SU-DHL-6 (cell line): ENCODE measurements around the gene C6orf89.

Source experiments
- H2AFZ ChIP-seq: fragments of 200-600 bp; sonication (generic); 2 replicates; pipeline ENCODE4 v1.6.1; 2014; ENCODE audit warnings: low read depth, mild to moderate bottlenecking, moderate library complexity, mixed read lengths, antibody characterized with exemption, low read length; ENCODE audit not compliant: severe bottlenecking
- H3F3A ChIP-seq: fragments of 200-600 bp; shearing (Covaris generic); 2 replicates; pipeline ENCODE4 v1.6.0; 2016; ENCODE audit warnings: antibody characterized with exemption, mild to moderate bottlenecking; ENCODE audit not compliant: insufficient read depth
- H3K27ac ChIP-seq: fragments of 200-600 bp; sonication (generic); 2 replicates; pipeline ENCODE4 v1.5.1; 2016; ENCODE audit warnings: low read depth, mild to moderate bottlenecking, low read length, moderate library complexity, mixed read lengths
- H3K27me3 ChIP-seq: fragments of 200-600 bp; sonication (generic), shearing (Covaris generic); 2 replicates; pipeline ENCODE4 v1.6.0; 2014; ENCODE audit warnings: mild to moderate bottlenecking, low read length
- H3K36me3 ChIP-seq: fragments of 200-600 bp; sonication (generic); 2 replicates; pipeline ENCODE4 v1.6.1; 2014; ENCODE audit warnings: mild to moderate bottlenecking, low read length, mixed read lengths
- H3K4me2 ChIP-seq: fragments of 300-600, 200-600 bp; shearing (Covaris generic), sonication (generic); 2 replicates; pipeline ENCODE4 v1.6.0; 2014; ENCODE audit warnings: low read length, low read depth, mild to moderate bottlenecking; ENCODE audit not compliant: poor library complexity, severe bottlenecking
- H3K4me3 ChIP-seq: fragments of 200-600 bp; sonication (generic); 2 replicates; pipeline ENCODE4 v1.5.1; 2014; ENCODE audit warnings: antibody characterized with exemption, low read length, mild to moderate bottlenecking, mixed read lengths; ENCODE audit not compliant: insufficient read depth, poor library complexity, severe bottlenecking
- H3K79me2 ChIP-seq: fragments of 200-600 bp; sonication (generic); 2 replicates; pipeline ENCODE4 v1.6.1; 2014; ENCODE audit warnings: mild to moderate bottlenecking, low read length, moderate library complexity; ENCODE audit not compliant: insufficient read depth
- H3K9ac ChIP-seq: fragments of 200-600 bp; sonication (generic); 2 replicates; pipeline ENCODE4 v1.7.0; 2014; ENCODE audit warnings: mild to moderate bottlenecking, low read length
- H3K9me2 ChIP-seq: fragments of 200-600 bp; sonication (generic); replicated peaks from 2 replicates; pipeline ENCODE4 v1.6.1; 2014; ENCODE audit warnings: low read length; ENCODE audit not compliant: insufficient read depth
- H3K9me3 ChIP-seq: fragments of 200-600 bp; sonication (generic); 2 replicates; pipeline ENCODE4 v1.6.1; 2014; ENCODE audit warnings: low read length, mixed read lengths; ENCODE audit not compliant: insufficient read depth
- H4K20me1 ChIP-seq: fragments of 200-600 bp; sonication (generic); 2 replicates; pipeline ENCODE4 v1.6.1; 2014; ENCODE audit warnings: low read depth, mild to moderate bottlenecking, antibody characterized with exemption, low read length, moderate library complexity, mixed read lengths
- EZH2phosphoT487 ChIP-seq: fragments of 200-600 bp; sonication (generic), shearing (Covaris generic); conservative IDR thresholded peaks from 2 replicates; pipeline ENCODE4 v1.6.1; 2018; ENCODE audit warnings: mild to moderate bottlenecking, antibody characterized with exemption, low read length, moderate library complexity, mixed read lengths
- TF ChIP-seq, protein P1 (sequence below): fragments of 200-600 bp; sonication (generic); IDR thresholded peaks from one replicate; pipeline ENCODE4 v1.5.1; 2017; ENCODE audit warnings: antibody characterized with exemption, mild to moderate bottlenecking, low read length, moderate library complexity; ENCODE audit not compliant: insufficient read depth, poor library complexity, severe bottlenecking

The C6orf89 gene

DNA sequence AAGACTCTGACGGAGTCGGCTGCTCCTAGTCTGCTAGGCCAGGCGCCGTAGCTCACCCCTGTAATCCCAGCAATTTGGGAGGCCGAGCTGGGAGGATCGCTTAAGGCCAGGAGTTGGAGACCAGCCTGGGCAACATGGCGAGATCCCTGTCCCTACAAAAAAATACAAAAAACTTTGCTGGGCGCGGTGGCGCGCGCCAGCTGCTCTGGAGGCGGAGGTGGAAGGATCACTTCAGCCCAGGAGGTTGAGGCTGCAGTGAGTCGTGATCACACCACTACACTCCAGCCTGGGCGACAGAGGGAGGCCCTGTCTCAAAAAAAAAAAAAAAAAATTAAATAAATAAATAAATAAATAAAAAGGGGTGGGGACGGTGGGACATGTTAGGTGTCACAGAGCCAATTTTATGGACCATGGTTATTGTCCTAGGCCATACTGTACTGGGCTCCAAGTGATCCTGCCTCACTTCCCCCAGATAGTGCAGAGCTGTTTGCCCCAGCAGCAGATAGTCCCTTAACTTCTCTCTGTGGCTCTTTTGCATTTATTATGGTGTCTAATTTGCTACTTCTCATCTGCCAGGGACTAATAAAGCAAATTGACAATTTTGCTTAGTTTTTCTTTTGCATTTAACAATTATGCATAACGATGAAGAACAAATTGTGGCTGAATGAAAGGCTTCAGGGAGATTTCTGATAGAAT is 74.0 kb downstream of the C6orf89 start:
- no peaks in the 10 kb centered on the region for H3K9me3 ChIP-seq
- H3K9me2 ChIP-seq: no peaks in the 10 kb centered on the region
- no peak overlapping the region for H3K9ac ChIP-seq
- no peak overlapping the region for H2AFZ ChIP-seq
- no peaks in the 10 kb centered on the region for H3K27me3 ChIP-seq
- no peaks in the 10 kb centered on the region for H3K36me3 ChIP-seq
- TF ChIP-seq EZH2phosphoT487: no peak
- TF ChIP-seq, protein P1, sequence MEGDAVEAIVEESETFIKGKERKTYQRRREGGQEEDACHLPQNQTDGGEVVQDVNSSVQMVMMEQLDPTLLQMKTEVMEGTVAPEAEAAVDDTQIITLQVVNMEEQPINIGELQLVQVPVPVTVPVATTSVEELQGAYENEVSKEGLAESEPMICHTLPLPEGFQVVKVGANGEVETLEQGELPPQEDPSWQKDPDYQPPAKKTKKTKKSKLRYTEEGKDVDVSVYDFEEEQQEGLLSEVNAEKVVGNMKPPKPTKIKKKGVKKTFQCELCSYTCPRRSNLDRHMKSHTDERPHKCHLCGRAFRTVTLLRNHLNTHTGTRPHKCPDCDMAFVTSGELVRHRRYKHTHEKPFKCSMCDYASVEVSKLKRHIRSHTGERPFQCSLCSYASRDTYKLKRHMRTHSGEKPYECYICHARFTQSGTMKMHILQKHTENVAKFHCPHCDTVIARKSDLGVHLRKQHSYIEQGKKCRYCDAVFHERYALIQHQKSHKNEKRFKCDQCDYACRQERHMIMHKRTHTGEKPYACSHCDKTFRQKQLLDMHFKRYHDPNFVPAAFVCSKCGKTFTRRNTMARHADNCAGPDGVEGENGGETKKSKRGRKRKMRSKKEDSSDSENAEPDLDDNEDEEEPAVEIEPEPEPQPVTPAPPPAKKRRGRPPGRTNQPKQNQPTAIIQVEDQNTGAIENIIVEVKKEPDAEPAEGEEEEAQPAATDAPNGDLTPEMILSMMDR: no peak
- H3K4me3 ChIP-seq: no peak overlapping the region
- peaks cover 6% of the 10 kb centered on the region; the same call in 1 of the 2 replicates for H3F3A ChIP-seq
- no peaks in the 10 kb centered on the region for H4K20me1 ChIP-seq
- no peak overlapping the region for H3K27ac ChIP-seq
- no peak overlapping the region for H3K4me2 ChIP-seq
- H3K79me2 ChIP-seq: no peaks in the 10 kb centered on the region

DNA sequence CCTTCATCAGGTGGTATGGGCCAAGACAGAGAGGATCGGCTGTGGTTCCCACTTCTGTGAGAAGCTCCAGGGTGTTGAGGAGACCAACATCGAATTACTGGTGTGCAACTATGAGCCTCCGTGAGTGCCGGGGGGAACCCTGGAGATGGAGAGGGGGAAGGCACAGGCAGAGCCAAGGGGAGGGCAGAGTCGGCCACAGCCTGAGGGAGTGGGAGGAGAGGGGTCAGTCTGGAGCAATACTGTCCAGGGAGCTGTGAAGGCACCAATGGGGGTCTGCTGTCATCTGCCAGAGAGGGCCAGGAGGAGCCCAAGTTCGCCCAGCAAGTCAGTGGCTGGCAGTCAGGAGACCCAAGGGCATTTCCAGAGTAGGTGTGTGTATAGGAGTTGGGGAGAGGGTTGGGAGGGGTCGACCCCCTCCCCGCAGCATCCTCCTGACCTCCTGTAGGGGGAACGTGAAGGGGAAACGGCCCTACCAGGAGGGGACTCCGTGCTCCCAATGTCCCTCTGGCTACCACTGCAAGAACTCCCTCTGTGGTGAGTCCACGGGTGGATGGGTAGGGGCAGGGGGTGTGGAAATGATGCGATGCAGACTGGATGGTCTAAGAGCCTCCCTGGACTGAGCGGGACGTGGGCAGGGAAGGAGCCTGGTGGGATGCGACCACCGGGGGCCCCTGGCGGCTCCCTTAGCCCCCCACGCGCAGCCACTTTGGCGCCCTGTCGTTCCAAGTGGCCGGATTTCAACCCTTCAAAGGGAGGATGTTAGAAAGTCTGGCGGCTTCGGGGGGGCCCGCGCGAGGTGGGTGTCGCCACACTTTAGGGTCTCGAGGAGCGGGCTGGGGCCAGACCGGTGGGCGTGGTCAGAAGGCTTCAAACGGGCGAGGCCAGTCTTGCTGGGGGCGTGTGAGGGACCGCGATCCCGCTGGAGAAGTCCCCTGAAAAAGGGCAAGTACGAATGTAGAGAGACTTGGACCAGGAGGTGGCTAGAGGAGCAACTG is 76.0 kb downstream of the C6orf89 start:
- Histone ChIP-seq H3F3A (peaks cover 14% of the 10 kb centered on the region), H3K36me3 (no peaks in the 10 kb centered on the region), H3K27ac (no peak overlapping the region), H3K79me2 (no peaks in the 10 kb centered on the region), H3K9me3 (no peaks in the 10 kb centered on the region), H3K9ac (no peak overlapping the region), H2AFZ (no peak overlapping the region), H3K27me3 (no peaks in the 10 kb centered on the region), H3K4me2 (no peak overlapping the region), H3K9me2 (no peaks in the 10 kb centered on the region), H4K20me1 (no peaks in the 10 kb centered on the region), H3K4me3 (no peak overlapping the region)
- no peak for TF ChIP-seq EZH2phosphoT487
- TF ChIP-seq, protein P1: no peak

DNA sequence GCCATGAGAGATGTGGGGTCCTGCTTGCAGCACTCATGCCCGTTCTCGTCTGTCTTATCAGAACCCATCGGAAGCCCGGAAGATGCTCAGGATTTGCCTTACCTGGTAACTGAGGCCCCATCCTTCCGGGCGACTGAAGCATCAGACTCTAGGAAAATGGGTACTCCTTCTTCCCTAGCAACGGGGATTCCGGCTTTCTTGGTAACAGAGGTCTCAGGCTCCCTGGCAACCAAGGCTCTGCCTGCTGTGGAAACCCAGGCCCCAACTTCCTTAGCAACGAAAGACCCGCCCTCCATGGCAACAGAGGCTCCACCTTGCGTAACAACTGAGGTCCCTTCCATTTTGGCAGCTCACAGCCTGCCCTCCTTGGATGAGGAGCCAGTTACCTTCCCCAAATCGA is 77.1 kb downstream of the C6orf89 start:
- H2AFZ ChIP-seq: peak overlapping the region; percentile 23
- no peak overlapping the region for H3K27ac ChIP-seq
- H3K4me3 ChIP-seq: no peak overlapping the region
- H3K27me3 ChIP-seq: no peaks in the 10 kb centered on the region
- H3K4me2 ChIP-seq: peak overlapping the region; percentile 32
- H3F3A ChIP-seq: peaks cover 16% of the 10 kb centered on the region
- H3K9me2 ChIP-seq: no peaks in the 10 kb centered on the region
- H3K36me3 ChIP-seq: no peaks in the 10 kb centered on the region
- H4K20me1 ChIP-seq: no peaks in the 10 kb centered on the region
- H3K79me2 ChIP-seq: no peaks in the 10 kb centered on the region
- H3K9me3 ChIP-seq: no peaks in the 10 kb centered on the region
- H3K9ac ChIP-seq: peak overlapping the region; percentile 5; the same call in 1 of the 2 replicates
- TF ChIP-seq, protein P1: no peak
- no peak for TF ChIP-seq EZH2phosphoT487
